Measurements from ENCODE around the gene NUCKS1. TPM values are rescaled to one million over a fixed set of nuclear protein-coding genes. Genes with fewer than 3 reads are reported as not detected.

The NUCKS1 gene
- total RNA-seq, 1 experiment from 2014 or later: 268 TPM

- DNase-seq (ENCODE audit: low read depth): no peak
Observed at GRCh38 chr1:205770618-205771017, 20.6 kb upstream of the NUCKS1 start.

DNA sequence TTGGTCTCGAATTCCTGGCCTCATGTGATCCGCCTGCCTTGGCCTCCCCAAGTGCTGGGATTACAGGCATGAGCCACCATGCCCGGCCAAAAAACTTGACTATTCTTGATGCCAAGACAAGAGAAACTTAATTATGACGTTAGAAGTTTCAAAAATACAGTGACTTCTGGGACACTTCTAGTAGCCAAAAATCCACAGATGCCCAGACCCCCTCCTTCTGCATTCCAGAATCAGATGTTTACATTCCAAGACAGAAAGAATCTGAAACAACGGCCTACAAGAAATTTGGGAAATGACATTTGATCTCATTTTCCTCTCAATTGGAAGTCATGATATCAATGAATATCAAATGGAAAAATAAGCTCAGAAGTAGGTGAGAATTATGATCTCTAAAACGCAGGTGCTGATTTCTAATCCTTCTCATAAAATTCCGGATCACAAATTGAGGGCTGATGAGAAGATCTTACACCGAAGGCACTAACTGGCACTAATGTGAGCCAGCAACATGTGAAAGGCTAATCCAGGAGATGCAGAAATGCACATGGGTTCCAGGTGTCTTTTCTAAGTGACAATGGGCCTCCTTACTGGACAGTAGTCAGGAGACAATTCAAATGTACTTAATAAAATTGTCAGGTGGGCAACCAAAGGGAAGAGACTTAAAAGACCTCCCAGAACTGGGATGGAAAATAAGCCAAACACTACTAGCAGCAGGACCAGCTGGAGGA lies 19.8 kb upstream of the NUCKS1 start:
- no peak for DNase-seq (ENCODE audit: low read depth)

DNA sequence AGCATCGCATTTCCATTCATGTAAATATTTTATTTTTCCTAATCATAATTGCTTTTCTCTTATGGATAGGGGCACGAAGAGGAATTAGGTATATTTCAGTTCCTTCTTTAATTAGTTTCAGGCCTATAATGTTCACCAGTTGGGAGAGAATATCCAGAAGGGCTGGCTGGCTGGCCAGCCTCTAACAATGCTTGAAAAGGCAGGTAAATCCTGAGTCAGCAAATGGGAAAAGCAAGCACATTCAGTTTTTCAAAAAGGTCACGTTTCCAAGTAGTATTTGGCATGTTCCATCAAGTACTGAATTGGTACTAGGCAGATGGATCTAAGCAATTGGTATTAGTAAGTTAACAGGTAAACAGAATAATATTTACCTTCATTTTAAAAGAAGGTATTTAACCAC lies 17.3 kb upstream of the NUCKS1 start:
- no peak for DNase-seq (ENCODE audit: low read depth)

DNA sequence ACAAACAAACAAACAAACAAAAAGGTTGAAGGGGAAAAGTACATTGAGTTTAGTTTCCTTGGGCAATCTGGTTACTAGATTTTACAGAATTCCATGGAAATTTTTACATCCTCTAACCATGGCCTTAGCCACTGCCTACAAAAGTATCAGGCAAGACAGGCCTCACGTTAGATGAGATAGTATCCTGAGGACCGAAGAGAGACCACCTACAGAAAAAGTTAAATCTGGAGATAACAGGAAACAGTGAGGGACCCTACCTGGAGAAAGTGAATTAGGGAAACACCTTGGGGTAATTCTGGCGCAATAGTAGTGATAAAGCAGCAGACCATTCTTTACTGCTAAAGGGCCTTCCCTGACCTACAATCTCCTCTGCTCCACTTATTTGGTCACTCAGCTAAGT lies 16.6 kb upstream of the NUCKS1 start:
- no peak for DNase-seq (ENCODE audit: low read depth)

DNA sequence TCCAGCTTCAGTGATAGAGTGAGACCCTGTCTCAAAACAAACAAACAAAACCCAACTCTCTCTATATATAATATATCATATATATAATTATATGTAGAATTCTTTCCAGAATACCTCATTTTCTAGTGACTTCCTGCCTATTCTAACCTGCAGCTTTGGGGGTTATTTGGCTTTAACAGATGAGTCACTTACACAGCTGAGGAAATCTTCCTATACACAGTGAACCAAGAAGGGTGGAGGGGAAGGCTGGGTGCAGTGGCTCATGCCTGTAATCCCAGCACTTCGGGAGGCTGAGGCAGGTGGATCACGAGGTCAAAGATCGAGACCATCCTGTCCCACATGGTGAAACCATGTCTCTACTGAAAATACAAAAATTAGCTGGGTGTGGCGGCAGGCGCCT lies 16.1 kb upstream of the NUCKS1 start:
- DNase-seq (ENCODE audit: low read depth): peak; percentile 58

DNA sequence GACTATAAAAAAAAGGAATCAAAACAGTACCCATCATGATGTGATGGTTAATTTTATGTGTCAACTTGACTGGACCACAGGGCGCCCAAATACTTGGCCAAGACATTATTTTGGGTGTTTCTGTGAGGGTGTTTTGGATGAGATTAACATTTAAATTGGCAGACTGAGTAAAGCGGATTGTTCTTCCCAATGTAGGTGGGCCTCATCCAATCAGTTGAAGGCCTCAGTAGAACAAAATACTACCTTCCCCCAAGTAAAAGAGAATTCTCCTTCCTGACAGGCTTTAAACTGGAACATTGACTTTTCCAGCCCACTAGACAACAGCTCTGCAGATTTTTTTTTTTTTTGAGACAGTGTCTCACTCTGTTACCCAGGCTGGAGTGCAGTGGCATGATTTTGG lies 14.6 kb upstream of the NUCKS1 start:
- no peak for DNase-seq (ENCODE audit: low read depth)

- no peak for DNase-seq (ENCODE audit: low read depth)
Observed at GRCh38 chr1:205763980-205764379, 14.0 kb upstream of the NUCKS1 start.

DNA sequence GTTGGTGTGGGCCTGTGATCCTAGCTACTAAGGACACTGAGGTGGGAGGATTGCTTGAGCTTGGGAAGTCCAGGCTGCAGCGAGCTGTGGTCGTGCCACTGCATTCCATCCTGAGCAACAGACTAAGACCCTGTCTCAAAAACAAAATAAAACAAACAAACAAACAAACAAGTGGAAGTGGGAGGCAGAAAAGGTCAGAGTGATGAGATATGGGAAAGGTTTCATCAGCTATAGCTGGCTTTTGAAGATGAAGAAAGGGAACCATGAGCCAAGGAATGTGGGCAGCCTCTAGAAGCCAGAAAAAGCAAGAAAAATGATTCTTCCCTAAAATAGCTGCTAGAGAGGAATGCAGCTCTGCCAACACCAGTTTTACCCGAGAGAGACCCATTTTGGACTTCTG lies 10.6 kb upstream of the NUCKS1 start:
- DNase-seq (ENCODE audit: low read depth): no peak

DNA sequence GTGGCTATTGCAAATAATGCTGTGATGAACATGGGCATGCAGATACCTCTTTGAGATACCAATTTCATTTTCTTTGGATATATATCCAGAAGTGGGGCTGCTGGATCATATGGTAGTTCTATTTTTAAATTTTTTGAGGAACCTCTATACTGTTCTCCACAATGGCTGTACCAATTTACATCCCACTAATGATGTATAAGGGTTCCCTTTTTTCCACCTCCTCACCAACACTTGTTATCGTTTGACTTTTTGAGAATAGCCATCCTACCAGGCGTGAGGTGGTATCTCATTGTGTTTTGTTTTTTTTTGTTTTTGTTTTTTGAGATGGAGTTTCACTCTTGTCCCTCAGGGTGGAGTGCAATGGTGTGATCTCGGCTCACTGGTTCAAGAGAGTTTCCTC lies 6.6 kb upstream of the NUCKS1 start:
- DNase-seq (ENCODE audit: low read depth): no peak

DNA sequence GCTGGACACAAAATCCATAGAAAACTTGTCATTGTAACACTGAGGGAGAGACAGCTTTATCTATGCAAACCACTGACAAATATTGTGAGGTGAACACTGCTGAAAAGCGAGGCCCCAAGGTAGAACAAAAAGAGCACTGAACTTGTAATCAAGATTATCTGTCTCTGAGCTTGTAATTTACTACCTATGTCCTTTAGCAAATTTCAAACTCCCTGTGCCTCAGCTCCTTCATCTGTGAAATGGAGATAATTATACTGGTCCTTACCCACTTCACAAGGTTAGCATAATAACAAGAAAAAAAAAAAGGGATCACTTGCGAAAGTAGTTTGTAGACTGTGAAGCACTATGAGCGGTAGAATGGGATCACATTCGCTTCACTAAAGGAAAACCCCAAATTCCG lies 4.9 kb upstream of the NUCKS1 start:
- DNase-seq (ENCODE audit: low read depth): no peak

DNA sequence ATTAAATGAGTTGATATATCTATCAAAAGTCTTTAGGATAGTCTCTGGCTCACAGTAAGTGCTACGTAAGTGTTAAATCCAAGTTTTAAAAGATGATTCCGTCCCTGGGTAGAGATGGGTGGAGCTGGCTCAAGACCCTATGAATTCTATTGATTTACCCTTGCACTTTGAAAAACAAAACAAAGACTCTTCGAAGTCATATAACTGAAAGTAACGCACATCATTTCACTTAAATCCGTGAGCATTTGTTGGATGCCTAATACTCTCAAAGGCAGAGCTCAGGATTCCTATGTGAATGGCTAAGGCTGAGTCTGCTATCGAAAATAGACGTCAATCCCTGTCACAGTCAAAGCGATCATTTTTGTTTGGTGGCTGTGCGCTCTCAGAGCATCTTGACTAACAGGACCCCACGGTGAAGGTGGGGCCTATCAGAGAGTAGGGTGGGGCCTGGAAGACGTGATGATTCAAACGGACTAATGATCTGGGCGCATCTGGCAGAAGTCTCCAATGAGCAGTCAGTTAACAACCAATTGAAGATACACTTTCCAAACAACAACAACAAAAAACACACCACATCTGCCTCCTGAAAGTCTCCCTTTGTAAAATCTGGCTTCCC lies 1.2 kb upstream of the NUCKS1 start:
- DNase-seq (ENCODE audit: low read depth): peak; percentile 43

GRCh38 chr1:205749234-205750137 lies 496 bp downstream of the NUCKS1 start:
- DNase-seq (ENCODE audit: low read depth): peak; percentile 96

DNA sequence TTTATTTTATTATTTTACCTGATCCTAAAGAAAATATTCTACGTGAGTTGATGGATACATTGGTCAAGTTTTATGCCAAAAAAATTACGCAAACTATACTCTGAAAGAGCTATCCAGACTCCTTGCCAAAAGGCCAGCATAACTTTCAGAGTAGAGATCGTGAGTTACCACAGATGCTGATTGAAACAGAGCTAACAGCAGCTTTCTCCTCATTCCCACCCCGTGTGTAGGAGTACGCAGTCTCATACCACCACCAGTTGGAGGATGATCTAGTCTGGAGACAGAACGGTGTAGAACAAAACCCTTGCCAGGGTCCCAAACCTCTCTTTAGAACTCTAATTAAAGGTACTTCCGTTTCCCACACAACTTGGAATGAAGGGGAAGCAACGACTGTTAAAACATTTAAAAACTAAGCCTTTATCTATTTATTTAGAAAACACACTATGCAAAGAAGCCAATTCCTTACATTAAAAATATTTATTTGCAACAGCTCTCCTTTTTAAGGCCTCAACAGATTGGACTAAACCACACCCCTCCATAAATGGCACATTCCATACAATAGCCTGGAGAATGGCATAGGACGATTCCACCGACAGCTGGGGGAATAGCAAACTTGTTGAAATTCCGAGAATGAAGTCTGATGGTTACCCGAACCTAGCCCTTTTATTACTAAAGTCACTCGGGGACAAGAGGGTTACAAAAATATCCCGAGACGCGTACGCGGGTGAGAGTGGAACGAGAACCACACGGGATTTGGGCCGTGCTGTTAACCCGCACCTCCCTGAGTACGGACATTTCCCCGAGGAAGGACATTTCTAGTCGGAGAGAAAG lies 1.4 kb downstream of the NUCKS1 start:
- peak; percentile 46 for DNase-seq (ENCODE audit: low read depth)

- no peak for DNase-seq (ENCODE audit: low read depth)
Observed at GRCh38 chr1:205746757-205747412, 3.1 kb downstream of the NUCKS1 start.

- no peak for DNase-seq (ENCODE audit: low read depth)
Observed at GRCh38 chr1:205744403-205744802, 5.6 kb downstream of the NUCKS1 start.

GRCh38 chr1:205743977-205744376 lies 6.0 kb downstream of the NUCKS1 start:
- DNase-seq (ENCODE audit: low read depth): no peak

DNA sequence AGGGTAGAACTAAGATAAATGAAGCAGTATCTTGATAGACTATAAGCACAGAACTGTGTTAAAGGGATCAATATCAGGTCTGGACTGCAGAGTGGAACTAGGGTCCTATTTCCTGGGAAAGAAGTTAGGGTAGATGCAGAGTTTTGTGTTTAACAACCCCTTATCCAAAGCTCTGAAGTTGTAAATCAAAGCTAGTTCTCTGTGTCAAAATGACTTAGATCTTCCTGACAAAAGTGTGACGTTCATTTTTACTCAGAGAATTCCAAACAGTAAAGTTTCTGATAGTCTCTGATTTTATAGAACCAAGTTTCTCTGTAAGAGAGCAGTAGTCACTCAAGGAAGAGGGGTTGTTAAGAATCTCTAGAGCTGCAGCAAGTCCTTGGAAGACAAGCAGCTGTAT lies 8.3 kb downstream of the NUCKS1 start:
- DNase-seq (ENCODE audit: low read depth): no peak

DNA sequence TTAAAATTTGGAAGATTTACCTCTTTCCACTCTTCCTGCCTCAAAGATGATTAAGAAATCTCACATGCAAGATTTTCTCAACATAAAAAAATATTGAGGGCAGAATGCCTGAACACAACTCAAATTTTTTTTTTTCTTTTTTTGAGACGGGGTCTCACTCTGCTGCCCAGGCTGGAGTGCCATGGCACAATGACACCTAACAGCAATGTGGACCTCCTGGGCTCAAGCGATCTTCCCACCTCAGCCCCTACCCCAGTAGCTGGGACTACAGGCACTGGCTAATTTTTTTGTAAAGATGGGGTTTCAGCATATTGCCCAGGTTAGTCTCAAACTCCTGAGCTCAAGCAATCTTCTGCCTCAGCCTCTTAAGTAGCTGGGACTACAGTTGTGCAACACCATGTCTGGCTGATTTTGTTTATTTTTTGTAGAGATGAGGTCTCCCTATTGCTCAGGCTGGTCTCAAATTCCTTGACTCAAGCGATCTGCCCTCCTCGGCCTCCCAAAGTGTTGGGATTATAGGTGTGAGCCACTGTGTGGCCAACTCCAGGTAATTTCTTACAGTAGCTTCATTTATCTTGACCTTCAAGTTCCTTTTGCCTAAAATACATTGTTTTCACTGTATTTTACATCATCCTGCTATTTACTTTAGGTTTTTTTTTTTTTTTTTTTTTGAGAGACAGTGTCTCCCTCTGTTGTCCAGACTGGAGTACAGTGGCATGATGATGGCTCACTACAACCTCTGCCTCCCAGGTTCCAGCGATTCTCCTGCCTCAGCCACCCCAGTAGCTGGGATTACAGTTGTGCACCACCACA lies 10.4 kb downstream of the NUCKS1 start:
- DNase-seq (ENCODE audit: low read depth): peak; percentile 76

GRCh38 chr1:205735218-205735617 lies 14.8 kb downstream of the NUCKS1 start:
- DNase-seq (ENCODE audit: low read depth): no peak

- no peak for DNase-seq (ENCODE audit: low read depth)
Observed at GRCh38 chr1:205733438-205734175, 16.4 kb downstream of the NUCKS1 start.
